Measurements from ENCODE around the gene HPS3. TPM values are rescaled to one million over a fixed set of nuclear protein-coding genes. Genes with fewer than 3 reads are reported as not detected.

The HPS3 gene
- total RNA-seq, 2 donors from 2014 or later, result 5.9 to 6.7 TPM

DNA sequence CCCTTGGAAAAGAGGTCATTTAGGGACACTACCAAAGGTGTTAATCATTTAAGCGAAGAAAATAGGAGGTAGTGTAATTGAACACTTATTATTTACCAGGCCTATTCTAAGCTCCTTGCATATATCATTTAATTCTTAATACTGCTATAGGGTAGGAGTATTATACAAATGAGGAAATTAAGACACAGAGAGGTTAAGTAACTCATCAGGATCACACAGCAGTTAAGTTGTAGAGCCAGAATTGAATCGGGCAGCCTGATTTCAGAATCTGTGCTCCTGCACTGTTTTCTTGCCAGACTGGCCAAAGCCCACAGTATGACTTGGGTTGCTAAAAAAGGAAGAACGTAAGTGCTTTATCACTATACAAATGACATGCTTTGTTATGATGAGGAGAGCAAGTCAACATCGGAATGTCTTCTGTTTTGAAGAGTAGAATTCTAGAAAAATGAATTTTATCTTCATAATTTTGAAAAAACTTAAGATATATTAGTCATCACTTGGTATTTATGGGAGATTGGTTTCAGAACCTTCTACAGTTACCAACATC, 31.4 kb downstream of the HPS3 start:
- no peak overlapping the region for H3K27ac ChIP-seq
- no peaks in the 10 kb centered on the region for H3K4me1 ChIP-seq
- H3K27me3 ChIP-seq, result no peaks in the 10 kb centered on the region
- no peak overlapping the region for H3K4me3 ChIP-seq
- TF ChIP-seq, protein P1, sequence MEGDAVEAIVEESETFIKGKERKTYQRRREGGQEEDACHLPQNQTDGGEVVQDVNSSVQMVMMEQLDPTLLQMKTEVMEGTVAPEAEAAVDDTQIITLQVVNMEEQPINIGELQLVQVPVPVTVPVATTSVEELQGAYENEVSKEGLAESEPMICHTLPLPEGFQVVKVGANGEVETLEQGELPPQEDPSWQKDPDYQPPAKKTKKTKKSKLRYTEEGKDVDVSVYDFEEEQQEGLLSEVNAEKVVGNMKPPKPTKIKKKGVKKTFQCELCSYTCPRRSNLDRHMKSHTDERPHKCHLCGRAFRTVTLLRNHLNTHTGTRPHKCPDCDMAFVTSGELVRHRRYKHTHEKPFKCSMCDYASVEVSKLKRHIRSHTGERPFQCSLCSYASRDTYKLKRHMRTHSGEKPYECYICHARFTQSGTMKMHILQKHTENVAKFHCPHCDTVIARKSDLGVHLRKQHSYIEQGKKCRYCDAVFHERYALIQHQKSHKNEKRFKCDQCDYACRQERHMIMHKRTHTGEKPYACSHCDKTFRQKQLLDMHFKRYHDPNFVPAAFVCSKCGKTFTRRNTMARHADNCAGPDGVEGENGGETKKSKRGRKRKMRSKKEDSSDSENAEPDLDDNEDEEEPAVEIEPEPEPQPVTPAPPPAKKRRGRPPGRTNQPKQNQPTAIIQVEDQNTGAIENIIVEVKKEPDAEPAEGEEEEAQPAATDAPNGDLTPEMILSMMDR (IDR thresholded peaks at IDR 0.05), result no peak
- H3K9me3 ChIP-seq, result no peaks in the 10 kb centered on the region
- peaks cover 53% of the 10 kb centered on the region for H3K36me3 ChIP-seq
- DNase-seq (ENCODE audit: low spot score), result no peak

DNA sequence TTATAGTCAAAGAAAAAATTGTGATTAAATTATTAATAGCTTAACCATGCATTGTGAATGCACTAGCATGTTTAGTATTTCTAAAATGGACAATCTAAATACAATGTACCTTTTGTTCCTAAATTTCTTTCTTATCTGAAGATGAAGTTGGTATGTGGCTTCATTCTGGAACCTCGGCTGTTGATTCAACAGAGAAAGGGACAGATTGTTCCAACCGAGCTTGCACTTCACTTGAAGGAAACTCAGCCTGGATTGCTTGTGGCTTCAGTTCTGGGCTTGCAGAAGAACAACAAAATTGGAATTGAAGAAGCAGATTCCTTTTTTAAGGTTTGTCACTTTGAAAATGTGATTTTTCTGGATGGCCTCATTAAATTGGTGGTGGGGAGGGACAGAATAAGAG, 32.6 kb downstream of the HPS3 start:
- Histone ChIP-seq H3K27me3 (no peaks in the 10 kb centered on the region), H3K27ac (no peak overlapping the region), H3K9me3 (no peaks in the 10 kb centered on the region), H3K4me3 (no peak overlapping the region), H3K36me3 (peaks cover 55% of the 10 kb centered on the region), H3K4me1 (no peaks in the 10 kb centered on the region)
- TF ChIP-seq, protein P1 (IDR thresholded peaks at IDR 0.05), result no peak
- DNase-seq (ENCODE audit: low spot score), result no peak

DNA sequence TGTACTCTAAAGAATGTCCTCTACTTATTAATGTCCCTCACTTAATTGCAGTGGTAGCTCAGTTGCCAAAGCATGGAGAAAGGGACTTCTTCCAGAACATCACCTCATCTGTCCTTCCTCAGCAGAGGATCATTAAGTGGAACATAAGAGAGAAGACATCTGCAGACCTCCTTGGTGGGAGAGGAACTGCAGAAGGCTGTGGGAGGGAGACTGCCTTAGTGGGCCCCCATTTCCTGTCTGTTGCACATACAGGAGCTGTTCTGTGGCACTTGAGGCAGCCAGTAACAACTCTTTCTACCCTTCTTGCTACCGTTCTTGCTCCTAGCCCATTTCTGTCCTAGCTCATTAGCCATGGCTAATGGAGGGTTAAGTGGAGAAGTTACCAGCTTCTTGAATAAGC, 33.6 kb downstream of the HPS3 start:
- TF ChIP-seq, protein P1 (IDR thresholded peaks at IDR 0.05), result no peak
- H3K4me1 ChIP-seq, result no peaks in the 10 kb centered on the region
- DNase-seq (ENCODE audit: low spot score), result no peak
- no peak overlapping the region for H3K4me3 ChIP-seq
- H3K27me3 ChIP-seq, result no peaks in the 10 kb centered on the region
- no peaks in the 10 kb centered on the region for H3K9me3 ChIP-seq
- H3K27ac ChIP-seq, result no peak overlapping the region
- peaks cover 55% of the 10 kb centered on the region for H3K36me3 ChIP-seq

DNA sequence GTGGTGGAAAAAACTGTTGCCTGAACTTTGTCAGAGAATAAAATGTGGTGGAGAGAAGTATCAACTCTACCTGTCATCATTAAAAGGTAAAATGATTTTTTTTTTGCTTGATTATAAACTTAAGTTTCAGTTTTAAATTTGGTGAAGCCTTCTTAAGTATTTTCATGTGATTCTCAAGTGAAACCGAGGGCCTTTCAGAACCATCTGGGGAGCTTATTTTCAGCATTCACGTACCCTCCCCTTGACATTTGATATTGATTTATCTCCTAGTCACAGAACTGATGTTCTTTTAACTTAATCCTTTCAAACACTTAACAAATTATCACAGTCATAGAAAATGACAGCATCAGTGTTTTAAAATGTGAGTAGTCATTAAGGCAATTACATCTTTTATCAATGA, 38.5 kb downstream of the HPS3 start:
- Histone ChIP-seq H3K4me3 (no peak overlapping the region), H3K9me3 (no peaks in the 10 kb centered on the region), H3K4me1 (no peaks in the 10 kb centered on the region), H3K36me3 (peaks cover 62% of the 10 kb centered on the region), H3K27me3 (no peaks in the 10 kb centered on the region), H3K27ac (no peak overlapping the region)
- TF ChIP-seq, protein P1 (IDR thresholded peaks at IDR 0.05), result no peak
- DNase-seq (ENCODE audit: low spot score), result no peak

- DNase-seq (ENCODE audit: low spot score), result no peak
- TF ChIP-seq, protein P1 (IDR thresholded peaks at IDR 0.05), result no peak
- peaks cover 0 to 5% of the 10 kb centered on the region in 2 donors for H3K9me3 ChIP-seq
- H3K4me1 ChIP-seq, result no peaks in the 10 kb centered on the region
- H3K4me3 ChIP-seq, result no peak overlapping the region
- H3K27ac ChIP-seq, result no peak overlapping the region
- peaks cover 48% of the 10 kb centered on the region for H3K36me3 ChIP-seq
- H3K27me3 ChIP-seq, result no peaks in the 10 kb centered on the region
Measured at GRCh38 chr3:149170672-149171071, 41.2 kb downstream of the HPS3 start.

DNA sequence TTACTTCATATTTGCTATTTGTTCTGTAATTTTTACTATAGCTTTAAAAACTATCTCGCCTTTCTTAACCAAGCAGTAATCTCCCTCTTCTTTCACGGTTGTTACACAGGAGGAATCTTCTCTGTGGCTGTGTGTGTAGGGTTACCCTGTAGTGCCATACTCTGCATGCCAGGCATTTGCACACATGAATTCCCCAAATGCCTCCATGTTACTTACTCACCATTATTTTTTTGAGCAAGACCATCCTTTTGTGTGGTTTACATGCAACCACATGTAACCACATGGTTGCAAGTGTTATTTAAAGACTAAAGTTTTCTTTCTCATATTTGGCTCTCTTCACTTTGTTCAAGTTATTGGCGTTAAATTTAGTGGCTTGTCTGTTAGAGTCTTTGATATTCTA, 45.5 kb downstream of the HPS3 start:
- no peak overlapping the region for H3K4me3 ChIP-seq
- DNase-seq (ENCODE audit: low spot score), result no peak
- peaks cover 34% of the 10 kb centered on the region for H3K36me3 ChIP-seq
- H3K27ac ChIP-seq, result no peak overlapping the region
- H3K27me3 ChIP-seq, result no peaks in the 10 kb centered on the region
- H3K4me1 ChIP-seq, result peaks cover 0 to 10% of the 10 kb centered on the region in 2 donors
- H3K9me3 ChIP-seq, result peaks cover 0 to 5% of the 10 kb centered on the region in 2 donors
- TF ChIP-seq, protein P1 (IDR thresholded peaks at IDR 0.05), result no peak

Data from right atrium auricular region (tissue), 2 donors.